Measurements from ENCODE around the gene IL5.

GRCh38 chr5:132497488-132497997, 45.8 kb downstream of the IL5 start:
- TF ChIP-seq CTCF (conservative IDR thresholded peaks at IDR 0.05; ENCODE audit: low read depth in 2 of 2) (no peak), EZH2 (IDR thresholded peaks at IDR 0.05; ENCODE audit: low read depth, unreplicated experiment) (no peak), EZH2phosphoT487 (IDR thresholded peaks at IDR 0.05; ENCODE audit: unreplicated experiment) (no peak), POLR2AphosphoS5 (IDR thresholded peaks at IDR 0.05; ENCODE audit: low read depth) (no peak), ETS1 (IDR thresholded peaks at IDR 0.05) (no peak), NANOG (IDR thresholded peaks at IDR 0.05; ENCODE audit: borderline replicate concordance) (no peak), REST (IDR thresholded peaks at IDR 0.05; ENCODE audit: unreplicated experiment) (no peak), ZNF331 (CRISPR knock-in tag; IDR thresholded peaks at IDR 0.05; ENCODE audit: low read depth) (no peak)
